Ectodermal cell (in vitro differentiated cells): ENCODE data around the gene C7orf33. TPM values are rescaled to one million over a fixed set of nuclear protein-coding genes. Genes with fewer than 3 reads are reported as not detected.

Experiments used
- H3K27ac ChIP-seq: 2 replicates; pipeline ENCODE4 v1.7.0; 2013; ENCODE audit warnings: mild to moderate bottlenecking, low read depth, low read length; ENCODE audit not compliant: insufficient read depth, poor library complexity, severe bottlenecking
- H3K27me3 ChIP-seq: 2 replicates; pipeline ENCODE4 v1.7.0; 2013; ENCODE audit warnings: mild to moderate bottlenecking, low read length; ENCODE audit not compliant: insufficient read depth, control insufficient read depth, poor library complexity, severe bottlenecking
- H3K36me3 ChIP-seq: one replicate; pipeline ENCODE4 v1.7.0; 2013; ENCODE audit warnings: low read length; ENCODE audit not compliant: control insufficient read depth, insufficient read depth
- H3K4me1 ChIP-seq: one replicate; pipeline ENCODE4 v1.7.0; 2013; ENCODE audit warnings: low read length; ENCODE audit not compliant: control insufficient read depth, insufficient read depth
- H3K4me3 ChIP-seq: 2 replicates; pipeline ENCODE4 v1.7.0; 2013; ENCODE audit warnings: low read depth, low read length, control low read depth; ENCODE audit not compliant: insufficient read depth
- H3K9me3 ChIP-seq: 2 replicates; pipeline ENCODE4 v1.7.0; 2013; ENCODE audit warnings: mild to moderate bottlenecking, low read length, moderate library complexity; ENCODE audit not compliant: control insufficient read depth
- WGBS, 2 experiments: methylation state at CpG; one replicate each; pipeline ENCODE4 v1.1.7; 2013; ENCODE audit warnings: missing lambda C conversion rate in 2 of 2; 5-methylcytosine and 5-hydroxymethylcytosine counted together
- polyA plus RNA-seq, 4 experiments: library from polyadenylated mRNA; stranded (reverse); fragments of 50-300 nt; gene quantifications; one replicate each; pipeline ENCODE4 v1.2.3, GENCODE V29; 2013

Gene C7orf33
- not detected for polyA plus RNA-seq (2013, experiment 1 of 4)
- polyA plus RNA-seq (2013, experiment 2 of 4): not detected
- not detected for polyA plus RNA-seq (2013, experiment 3 of 4)
- not detected for polyA plus RNA-seq (2013, experiment 4 of 4)

- Histone ChIP-seq H3K4me3 (no peak within 1 kb of the TSS), H3K4me1 (peaks cover 34% of the 10 kb centered on the region), H3K27me3 (no peaks in the 10 kb centered on the region), H3K36me3 (no peaks in the 10 kb centered on the region), H3K27ac (no peak within 1 kb of the TSS), H3K9me3 (no peaks in the 10 kb centered on the region)
- 79 to 81% methylated on average over 10 of the region's 10 CpGs for WGBS, 2 experiments
Observed at GRCh38 chr7:148590471-148590870, at the start of gene C7orf33. Gene C7orf33, plus strand, starts transcription at chr7:148590766. Its CDS starts 160 bp downstream, at chr7:148590926.

- 95% methylated on average over 5 to 6 of the region's 6 CpGs for WGBS, 2 experiments
- no peak overlapping the region for H3K27ac ChIP-seq
- H3K27me3 ChIP-seq: no peaks in the 10 kb centered on the region
- no peaks in the 10 kb centered on the region for H3K9me3 ChIP-seq
- peaks cover 12% of the 10 kb centered on the region for H3K4me1 ChIP-seq
- H3K36me3 ChIP-seq: no peaks in the 10 kb centered on the region
- H3K4me3 ChIP-seq: no peak overlapping the region
Observed at GRCh38 chr7:148541891-148542504, 48.6 kb upstream of the C7orf33 start.

- 97% methylated on average over 8 of the region's 8 CpGs for WGBS, 2 experiments
- Histone ChIP-seq H3K27ac (no peak overlapping the region), H3K36me3 (no peaks in the 10 kb centered on the region), H3K9me3 (no peaks in the 10 kb centered on the region), H3K4me3 (no peak overlapping the region), H3K4me1 (peaks cover 5% of the 10 kb centered on the region), H3K27me3 (no peaks in the 10 kb centered on the region)
Observed at GRCh38 chr7:148543302-148543701, 47.3 kb upstream of the C7orf33 start.

GRCh38 chr7:148545172-148545571 lies 45.4 kb upstream of the C7orf33 start:
- H3K9me3 ChIP-seq: no peaks in the 10 kb centered on the region
- H3K36me3 ChIP-seq: no peaks in the 10 kb centered on the region
- no peaks in the 10 kb centered on the region for H3K27me3 ChIP-seq
- H3K4me1 ChIP-seq: peaks cover 4% of the 10 kb centered on the region
- H3K4me3 ChIP-seq: no peak overlapping the region
- WGBS, 2 experiments: 90 to 93% methylated on average over 6 of the region's 6 CpGs
- no peak overlapping the region for H3K27ac ChIP-seq

- no peaks in the 10 kb centered on the region for H3K36me3 ChIP-seq
- H3K9me3 ChIP-seq: no peaks in the 10 kb centered on the region
- 93% methylated on average over 4 of the region's 4 CpGs for WGBS, 2 experiments
- H3K27me3 ChIP-seq: no peaks in the 10 kb centered on the region
- H3K4me1 ChIP-seq: no peaks in the 10 kb centered on the region
- H3K27ac ChIP-seq: no peak overlapping the region
- H3K4me3 ChIP-seq: no peak overlapping the region
Observed at GRCh38 chr7:148545932-148546331, 44.6 kb upstream of the C7orf33 start.

- Histone ChIP-seq H3K27ac (no peak overlapping the region), H3K9me3 (no peaks in the 10 kb centered on the region), H3K4me1 (no peaks in the 10 kb centered on the region), H3K4me3 (no peak overlapping the region), H3K36me3 (no peaks in the 10 kb centered on the region), H3K27me3 (no peaks in the 10 kb centered on the region)
- 93 to 97% methylated on average over 8 of the region's 8 CpGs for WGBS, 2 experiments
Observed at GRCh38 chr7:148546857-148547256, 43.7 kb upstream of the C7orf33 start.

GRCh38 chr7:148547951-148548350 lies 42.6 kb upstream of the C7orf33 start:
- Histone ChIP-seq H3K4me3 (no peak overlapping the region), H3K27me3 (no peaks in the 10 kb centered on the region), H3K27ac (no peak overlapping the region), H3K9me3 (no peaks in the 10 kb centered on the region), H3K36me3 (no peaks in the 10 kb centered on the region), H3K4me1 (no peaks in the 10 kb centered on the region)
- WGBS, 2 experiments: 88 to 94% methylated on average over 5 of the region's 5 CpGs

- Histone ChIP-seq H3K27me3 (no peaks in the 10 kb centered on the region), H3K36me3 (no peaks in the 10 kb centered on the region), H3K27ac (no peak overlapping the region), H3K9me3 (no peaks in the 10 kb centered on the region), H3K4me1 (no peaks in the 10 kb centered on the region), H3K4me3 (no peak overlapping the region)
- WGBS, 2 experiments: 93 to 98% methylated on average over 3 of the region's 3 CpGs
Observed at GRCh38 chr7:148553979-148554378, 36.6 kb upstream of the C7orf33 start.

GRCh38 chr7:148556892-148557291 lies 33.7 kb upstream of the C7orf33 start:
- Histone ChIP-seq H3K27ac (no peak overlapping the region), H3K27me3 (no peaks in the 10 kb centered on the region), H3K4me3 (no peak overlapping the region), H3K4me1 (no peaks in the 10 kb centered on the region), H3K36me3 (no peaks in the 10 kb centered on the region), H3K9me3 (no peaks in the 10 kb centered on the region)
- WGBS, 2 experiments: 91 to 95% methylated on average over 3 of the region's 3 CpGs

GRCh38 chr7:148558914-148559313 lies 31.7 kb upstream of the C7orf33 start:
- Histone ChIP-seq H3K36me3 (no peaks in the 10 kb centered on the region), H3K27ac (no peak overlapping the region), H3K9me3 (no peaks in the 10 kb centered on the region), H3K27me3 (no peaks in the 10 kb centered on the region), H3K4me3 (no peak overlapping the region), H3K4me1 (no peaks in the 10 kb centered on the region)
- WGBS, 2 experiments: 94 to 96% methylated on average over 1 of the region's 1 CpG
